GM12878 (cell line): Measurements from ENCODE around the gene EIF1. TPM values are rescaled to one million over a fixed set of nuclear protein-coding genes. Genes with fewer than 3 reads are reported as not detected.
A peak's percentile ranks its signal among the peaks of the same experiment; 100 is the strongest.

ENCODE experiments used
- BMI1 ChIP-seq: fragments of 450-650 bp; IDR thresholded peaks from 2 replicates; pipeline ENCODE4 v1.6.1; 2016; ENCODE audit warnings: mild to moderate bottlenecking, moderate library complexity, borderline replicate concordance
- EGR1 ChIP-seq, 2 experiments: IDR thresholded peaks; 1 replicate in 1 of 2; 2 replicates in 1 of 2; pipeline ENCODE4 v1.6.1; 2011 to 2012; ENCODE audit warnings: low read depth in 2 of 2, low read length in 2 of 2, borderline replicate concordance in 1 of 2, mild to moderate bottlenecking in 1 of 2, moderate library complexity in 1 of 2
- EP300 ChIP-seq, 2 experiments: fragments of 150-350 bp in 1 of 2; IDR thresholded peaks; 2 replicates each; pipeline ENCODE4 v1.6.1; 2011 to 2012; ENCODE audit warnings: low read depth in 2 of 2, low read length in 2 of 2, borderline replicate concordance in 1 of 2, improper control_type of control experiment in 1 of 2, inconsistent platforms in 1 of 2; ENCODE audit not compliant: control insufficient read depth in 1 of 2
- GATAD2B ChIP-seq: fragments of 450-650 bp; conservative IDR thresholded peaks from 2 replicates; pipeline ENCODE4 v1.6.1; 2017; ENCODE audit warnings: low read depth, mild to moderate bottlenecking, moderate library complexity
- IRF4 ChIP-seq: IDR thresholded peaks from 2 replicates; pipeline ENCODE4 v1.6.1; 2011; ENCODE audit warnings: low read depth, low read length
- ZBTB40 ChIP-seq: fragments of 450-650 bp; IDR thresholded peaks from 2 replicates; pipeline ENCODE4 v1.6.1; 2016; ENCODE audit warnings: mild to moderate bottlenecking, moderate library complexity, borderline replicate concordance
- ZNF24 ChIP-seq: fragments of 450-650 bp; IDR thresholded peaks from 2 replicates; pipeline ENCODE4 v1.6.1; 2017; ENCODE audit warnings: antibody characterized with exemption, mild to moderate bottlenecking
- polyA plus RNA-seq, 11 experiments: library from polyadenylated mRNA; depleted of rRNA in 4 of 11; unstranded in 6 of 11; stranded (reverse) in 5 of 11; fragments of >200 nt; fragmentation: Nextera tagmentation in 4 of 11; fragmentation: Illumina TruSeq in 1 of 11; extraction: Ambion mirVana in 4 of 11; extraction: Trizol in 1 of 11; gene quantifications; 1 replicate in 1 of 11; 2 replicates in 10 of 11; pipeline versions ENCODE4 v1.2.1 to v1.2.3, GENCODE V29; 2011 to 2016; ENCODE audit warnings: inconsistent platforms in 2 of 11, missing spikeins in 2 of 11, low read depth in 1 of 11
- total RNA-seq, 4 experiments: library from RNA; depleted of rRNA in 3 of 4; stranded (reverse); fragments of >200 nt in 3 of 4; fragmentation: Illumina TruSeq in 1 of 4; extraction: Trizol in 1 of 4; gene quantifications; 2 replicates each; pipeline versions ENCODE4 v1.2.1 to v1.2.3, GENCODE V29; 2013 to 2021

EIF1 gene
- total and polyA plus RNA-seq, 10 of the 15 experiments (the other 5 are each of a cell fraction or from before 2014, with no cell fraction given): 39.4 to 815 (median 480) TPM

- TF ChIP-seq ZNF24 (no peak), GATAD2B (no peak), ZBTB40 (no peak), EGR1 (IDR thresholded peaks at IDR 0.05; ENCODE audit: borderline replicate concordance in 1 of 2, low read depth in 2 of 2, low read length in 2 of 2) (peak in 1 of 2 experiments; percentile 26; a peak in 1 of 3 replicates), EP300 (IDR thresholded peaks at IDR 0.05; ENCODE audit: borderline replicate concordance in 1 of 2, control insufficient read depth in 1 of 2, low read depth in 2 of 2, low read length in 2 of 2) (peak in 1 of 2 experiments; percentile 47; a peak in 1 of 4 replicates), BMI1 (peak; percentile 89), IRF4 (no peak)
These were observed 22.4 kb upstream of the EIF1 start (continued) for GRCh38 chr17:41666237-41666641.
